Psoas muscle (tissue), 8 donors: ENCODE results near the gene TAF15. TPM values are rescaled to one million over a fixed set of nuclear protein-coding genes. Genes with fewer than 3 reads are reported as not detected.

Experiments
- ATAC-seq, 4 donors: fragments of 200-7000 bp; cut with Tn5 transposase; one replicate each; pipeline ENCODE4 v1.9.1; 2020; ENCODE audit warnings: moderate library complexity in 3 of 4, mild to moderate bottlenecking in 2 of 4
- DNase-seq, 2 donors: peaks; one replicate each; pipeline ENCODE4 v3.0.0-alpha.2; 2020
- H3K27ac ChIP-seq: fragments of 200-600 bp; one replicate; pipeline ENCODE4 v1.8.0; 2022
- H3K27me3 ChIP-seq, 3 donors: fragments of 200-600 bp in 1 of 3; one replicate each; pipeline versions ENCODE4 v1.6.1 to v1.8.0; 2013 to 2022; ENCODE audit warnings: low read length in 2 of 3, mild to moderate bottlenecking in 2 of 3, moderate library complexity in 1 of 3; ENCODE audit not compliant: insufficient read depth in 3 of 3
- H3K36me3 ChIP-seq, 2 donors: fragments of 200-600 bp in 1 of 2; one replicate each; pipeline versions ENCODE4 v1.6.1 to v1.8.0; 2013 to 2022; ENCODE audit warnings: low read depth in 1 of 2, mild to moderate bottlenecking in 1 of 2, moderate library complexity in 1 of 2; ENCODE audit not compliant: insufficient read depth in 1 of 2
- H3K4me1 ChIP-seq: fragments of 200-600 bp; one replicate; pipeline ENCODE4 v1.8.0; 2022
- H3K4me3 ChIP-seq: fragments of 200-600 bp; one replicate; pipeline ENCODE4 v1.8.0; 2022; ENCODE audit warnings: mild to moderate bottlenecking
- H3K9me3 ChIP-seq: fragments of 200-600 bp; one replicate; pipeline ENCODE4 v1.8.0; 2022
- WGBS, 3 donors: extraction: QIAGEN DNeasy Blood & Tissue Kit; methylation state at CpG; one replicate each; pipeline versions ENCODE4 v1.1.6 to v1.1.7; 2013; 5-methylcytosine and 5-hydroxymethylcytosine counted together
- intact Hi-C, 2 donors: fragments of 100-400 bp; cut with DNase I; formaldehyde crosslinking; loops; one replicate each; pipeline versions ENCODE4 v1.11.0 to v1.14.2; 2022
- polyA plus RNA-seq, 3 donors: library from polyadenylated mRNA; stranded (reverse); fragments of 200-250 nt; gene quantifications; one replicate each; pipeline ENCODE4 v1.2.3, GENCODE V29; 2013
- total RNA-seq, 4 donors: library from RNA; stranded (reverse); fragmentation: NEBNext Ultra II Directional in 2 of 4; extraction: Animal tissue kit (Norgen Biotek cat#: 25700) in 2 of 4; gene quantifications; one replicate each; pipeline versions ENCODE4 v1.2.1 to v1.2.4, GENCODE V29; 2021 to 2023
- TF ChIP-seq, protein P1 (sequence below): fragments of 200-600 bp; IDR thresholded peaks from one replicate; pipeline ENCODE4 v1.8.0; 2022; ENCODE audit warnings: antibody characterized with exemption
- donor health status: healthy with polysubstance abuse.
- donor health status: DM: no; HTN: no; CAD: no; lungs with moderate emphysema.
- donor health status: Bipolar disorder and iron deficiency.
- donor health status: healthy.
- donor health status: DM: yes; HTN: yes; CAD: no.
- donor health status: DM: no; HTN: no; CAD: no.
- donor health status: DM: no; HTN: no; CAD: no.
- donor health status: DM: yes; HTN: yes; CAD: no.

Gene TAF15
- total and polyA plus RNA-seq, 7 donors, result 51.9 to 141 (median 105) TPM

DNA sequence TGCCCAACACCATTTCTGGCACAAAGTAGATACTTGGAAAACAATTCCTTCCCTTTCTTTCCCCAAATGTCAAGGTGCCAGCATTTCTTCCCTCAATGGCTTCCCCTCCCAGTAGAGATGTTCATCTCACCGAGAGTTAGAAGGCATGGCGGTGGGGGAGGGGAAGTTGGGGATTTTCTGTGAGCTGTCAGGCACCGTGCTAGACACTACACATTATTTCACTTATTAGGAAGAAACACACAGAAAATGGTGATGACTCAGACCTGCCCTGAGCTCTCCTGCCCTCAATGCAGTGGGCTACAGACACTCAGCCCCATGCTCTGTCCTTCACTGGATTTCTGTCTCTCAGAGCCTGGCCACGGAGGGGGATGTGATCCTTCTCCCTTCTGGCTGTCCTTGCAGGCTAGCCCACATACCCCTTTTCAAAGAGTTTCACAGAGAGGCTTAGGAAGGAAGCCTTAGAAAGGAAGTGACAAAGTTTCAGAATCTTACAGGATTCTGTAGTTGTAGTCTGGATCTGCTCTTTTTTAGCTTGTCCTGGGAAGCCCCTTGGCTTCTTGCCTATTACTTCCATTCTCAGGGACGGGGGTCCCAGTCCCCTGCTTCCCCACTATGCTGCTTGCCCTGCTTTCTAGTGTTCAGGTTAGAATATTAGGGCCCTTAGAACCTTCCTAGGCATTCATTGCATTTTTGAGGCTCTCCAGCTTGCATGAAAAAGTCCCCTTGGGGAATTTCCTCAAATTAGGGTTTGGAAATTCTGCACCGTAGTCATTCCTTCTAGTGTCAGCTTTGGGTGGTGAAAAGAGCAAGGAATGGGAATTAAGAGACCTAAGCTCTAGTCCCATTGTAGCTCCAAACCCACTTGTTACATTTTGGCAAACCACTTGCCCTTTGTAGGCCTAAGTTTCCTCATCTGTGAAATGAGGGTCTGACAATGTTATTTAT lies 83.1 kb downstream of the TAF15 start:
- no peak for ATAC-seq
- 45 to 60% (median 52%) methylated on average over 6 of the region's 6 CpGs for WGBS, 3 donors

DNA sequence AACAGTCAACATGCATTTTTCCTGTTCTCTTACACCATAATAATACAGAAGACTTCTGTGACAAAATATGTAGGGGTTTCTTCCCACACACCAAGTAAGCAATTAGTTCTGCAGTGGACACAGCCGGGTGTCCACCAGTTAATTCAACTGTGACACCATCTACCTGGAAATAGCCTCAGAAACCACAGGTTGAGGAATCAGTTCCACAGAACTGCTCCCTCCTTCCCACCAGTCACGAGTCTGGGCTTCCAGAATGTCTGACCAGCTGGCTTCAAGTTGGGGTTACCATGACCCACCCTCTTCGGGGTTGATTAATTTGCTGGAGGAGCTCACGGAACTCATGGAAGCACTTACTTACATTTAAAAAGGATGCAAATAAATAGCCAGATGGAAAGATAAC lies 84.5 kb downstream of the TAF15 start:
- TF ChIP-seq, protein P1, sequence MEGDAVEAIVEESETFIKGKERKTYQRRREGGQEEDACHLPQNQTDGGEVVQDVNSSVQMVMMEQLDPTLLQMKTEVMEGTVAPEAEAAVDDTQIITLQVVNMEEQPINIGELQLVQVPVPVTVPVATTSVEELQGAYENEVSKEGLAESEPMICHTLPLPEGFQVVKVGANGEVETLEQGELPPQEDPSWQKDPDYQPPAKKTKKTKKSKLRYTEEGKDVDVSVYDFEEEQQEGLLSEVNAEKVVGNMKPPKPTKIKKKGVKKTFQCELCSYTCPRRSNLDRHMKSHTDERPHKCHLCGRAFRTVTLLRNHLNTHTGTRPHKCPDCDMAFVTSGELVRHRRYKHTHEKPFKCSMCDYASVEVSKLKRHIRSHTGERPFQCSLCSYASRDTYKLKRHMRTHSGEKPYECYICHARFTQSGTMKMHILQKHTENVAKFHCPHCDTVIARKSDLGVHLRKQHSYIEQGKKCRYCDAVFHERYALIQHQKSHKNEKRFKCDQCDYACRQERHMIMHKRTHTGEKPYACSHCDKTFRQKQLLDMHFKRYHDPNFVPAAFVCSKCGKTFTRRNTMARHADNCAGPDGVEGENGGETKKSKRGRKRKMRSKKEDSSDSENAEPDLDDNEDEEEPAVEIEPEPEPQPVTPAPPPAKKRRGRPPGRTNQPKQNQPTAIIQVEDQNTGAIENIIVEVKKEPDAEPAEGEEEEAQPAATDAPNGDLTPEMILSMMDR, result no peak
- DNase-seq (no peak), ATAC-seq (no peak)
- intact Hi-C loops, result no loop called here
- no peaks in the 10 kb centered on the region for H3K27me3 ChIP-seq
- no peak overlapping the region for H3K27ac ChIP-seq
- 58 to 70% (median 65%) methylated on average over 4 of the region's 4 CpGs for WGBS, 3 donors
- H3K4me1 ChIP-seq, result no peaks in the 10 kb centered on the region
- no peaks in the 10 kb centered on the region for H3K36me3 ChIP-seq
- H3K4me3 ChIP-seq, result no peak overlapping the region
- no peaks in the 10 kb centered on the region for H3K9me3 ChIP-seq

More for the DNA sequence above, 83.1 kb downstream of the TAF15 start:
- Histone ChIP-seq H3K27me3 (no peaks in the 10 kb centered on the region), H3K9me3 (no peaks in the 10 kb centered on the region), H3K4me1 (no peaks in the 10 kb centered on the region), H3K36me3 (no peaks in the 10 kb centered on the region), H3K4me3 (no peak overlapping the region), H3K27ac (no peak overlapping the region)
- TF ChIP-seq, protein P1, result no peak
- intact Hi-C loops, result no loop called here
- no peak for DNase-seq

DNA sequence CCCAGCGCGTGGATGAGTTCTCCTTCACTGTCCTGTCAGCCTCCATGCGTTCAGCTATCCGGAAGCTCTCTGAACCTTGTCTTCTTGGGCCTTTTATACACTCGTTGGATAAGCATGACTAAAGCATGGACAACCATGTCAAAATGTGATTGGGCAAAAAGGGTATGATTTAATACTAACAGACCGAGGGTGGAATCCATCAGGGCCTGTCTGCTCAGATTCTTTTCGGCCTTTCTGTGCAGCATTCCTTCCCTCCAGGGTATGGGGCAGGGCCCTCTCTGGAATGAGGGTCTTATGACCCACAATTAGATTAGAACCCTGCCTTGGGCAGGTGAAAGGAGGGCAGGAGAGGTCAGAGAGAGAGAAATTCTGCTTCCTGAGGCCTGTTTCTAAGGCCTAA lies 84.9 kb downstream of the TAF15 start:
- no peak overlapping the region for H3K27ac ChIP-seq
- TF ChIP-seq, protein P1, result no peak
- H3K9me3 ChIP-seq, result no peaks in the 10 kb centered on the region
- H3K36me3 ChIP-seq, result no peaks in the 10 kb centered on the region
- no peak overlapping the region for H3K4me3 ChIP-seq
- DNase-seq (no peak), ATAC-seq (no peak)
- 60 to 68% (median 66%) methylated on average over 7 of the region's 7 CpGs for WGBS, 3 donors
- intact Hi-C loops, result no loop called here
- H3K4me1 ChIP-seq, result no peaks in the 10 kb centered on the region
- H3K27me3 ChIP-seq, result no peaks in the 10 kb centered on the region

DNA sequence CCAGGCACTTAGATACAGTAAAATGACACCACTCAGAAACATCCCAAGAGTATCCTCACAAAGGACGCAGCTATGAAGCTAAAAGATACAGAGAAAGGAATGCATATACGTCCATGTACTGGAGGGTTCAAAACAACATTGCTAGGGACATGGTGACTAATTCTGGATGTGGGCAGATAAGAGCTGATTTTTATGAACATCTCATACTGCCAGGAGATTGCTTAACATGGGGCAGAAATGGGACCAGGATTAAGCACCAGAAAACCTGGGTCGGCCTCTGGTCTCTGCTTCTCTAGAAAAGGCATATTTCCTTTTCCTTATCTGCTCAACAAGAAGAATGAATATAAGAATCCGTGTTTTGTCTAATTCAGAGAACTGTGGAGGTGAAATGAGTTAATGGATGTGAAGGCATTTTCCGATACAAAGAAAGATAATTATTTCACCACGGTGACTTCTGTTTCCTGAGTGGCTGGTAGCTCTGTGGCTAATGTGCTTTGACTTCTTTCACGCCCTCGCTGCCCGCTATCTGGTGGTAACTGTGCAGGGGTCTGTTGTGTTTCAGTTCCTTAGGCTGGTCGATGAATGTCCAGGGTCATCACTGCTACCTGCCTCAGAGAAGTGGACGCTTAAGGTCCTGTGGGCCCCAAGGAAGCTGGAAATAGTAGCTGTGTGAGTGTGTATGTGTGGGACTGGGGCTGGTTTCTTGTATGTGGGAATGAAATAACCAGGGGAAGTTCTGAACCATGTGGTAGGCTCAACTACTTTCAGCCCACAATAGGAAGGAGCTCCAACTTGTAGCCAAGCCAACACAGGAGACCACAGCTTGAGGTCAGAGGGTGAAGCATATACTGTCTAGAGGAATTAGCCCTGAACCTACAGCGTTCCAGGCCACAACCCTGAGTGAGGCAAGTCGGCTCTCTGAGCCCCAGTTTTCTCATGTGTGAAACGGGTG lies 86.6 kb downstream of the TAF15 start:
- intact Hi-C loops, result no loop called here
- peaks cover 0 to 2% (median 0%) of the 10 kb centered on the region in 3 donors for H3K27me3 ChIP-seq
- WGBS, 3 donors, result 75 to 82% (median 79%) methylated on average over 14 of the region's 14 CpGs
- no peaks in the 10 kb centered on the region for H3K9me3 ChIP-seq
- ATAC-seq (no peak), DNase-seq (no peak)
- no peaks in the 10 kb centered on the region for H3K4me1 ChIP-seq
- H3K4me3 ChIP-seq, result no peak overlapping the region
- no peak overlapping the region for H3K27ac ChIP-seq
- no peaks in the 10 kb centered on the region for H3K36me3 ChIP-seq
- TF ChIP-seq, protein P1, result no peak

Other genes starting within 250 kb of the TAF15 start
- gene SLFN14, start 248.7 kb upstream of the TAF15 start, total RNA-seq, result under 1 TPM in 1 of 4 donors, not detected in 3; 0.12 TPM
- gene SLFN14, start 248.7 kb upstream of the TAF15 start, polyA plus RNA-seq, result under 1 TPM in 1 of 3 donors, not detected in 2; 0.01 TPM
- 10 to 100 TPM in 1 of 4 donors, 1 to 10 TPM in 3; 4.1 to 11.7 (median 6.6) TPM for gene PEX12, start 230.9 kb upstream of the TAF15 start, total RNA-seq
- 10 to 100 TPM in 1 of 3 donors, 1 to 10 TPM in 2; 3.1 to 11.5 (median 3.6) TPM for gene PEX12, start 230.9 kb upstream of the TAF15 start, polyA plus RNA-seq
- gene AP2B1, start 222.2 kb upstream of the TAF15 start, total RNA-seq, result 10 to 100 TPM; 63.2 to 92.4 (median 84.7) TPM
- gene AP2B1, start 222.2 kb upstream of the TAF15 start, polyA plus RNA-seq, result 10 to 100 TPM; 20.0 to 44.7 (median 37.5) TPM
- 10 to 100 TPM in 1 of 4 donors, 1 to 10 TPM in 3; 5.3 to 10.1 (median 6.9) TPM for gene RASL10B, start 77.8 kb upstream of the TAF15 start, total RNA-seq
- 10 to 100 TPM in 1 of 3 donors, 1 to 10 TPM in 2; 3.4 to 10.7 (median 6.6) TPM for gene RASL10B, start 77.8 kb upstream of the TAF15 start, polyA plus RNA-seq
- gene GAS2L2, start 56.2 kb upstream of the TAF15 start, total RNA-seq, result under 1 TPM in 3 of 4 donors, not detected in 1; 0.09 to 0.27 (median 0.10) TPM
- under 1 TPM; 0.04 to 0.19 (median 0.15) TPM for gene GAS2L2, start 56.2 kb upstream of the TAF15 start, polyA plus RNA-seq
- gene C17orf50, start 48.6 kb upstream of the TAF15 start, total RNA-seq, result not detected
- under 1 TPM in 1 of 3 donors, not detected in 2; 0.08 TPM for gene C17orf50, start 48.6 kb upstream of the TAF15 start, polyA plus RNA-seq
- 1 to 10 TPM in 1 of 4 donors, under 1 TPM in 3; 0.61 to 5.5 (median 0.70) TPM for gene MMP28, start 13.8 kb upstream of the TAF15 start, total RNA-seq
- 1 to 10 TPM; 1.7 to 3.7 (median 2.1) TPM for gene MMP28, start 13.8 kb upstream of the TAF15 start, polyA plus RNA-seq
- gene HEATR9, start 59.4 kb downstream of the TAF15 start, total RNA-seq, result not detected
- gene HEATR9, start 59.4 kb downstream of the TAF15 start, polyA plus RNA-seq, result not detected
- gene CCL5, start 70.9 kb downstream of the TAF15 start, total RNA-seq, result 1 to 10 TPM in 3 of 4 donors, under 1 TPM in 1; 0.77 to 2.6 (median 1.6) TPM
- gene CCL5, start 70.9 kb downstream of the TAF15 start, polyA plus RNA-seq, result under 1 TPM; 0.38 to 0.42 (median 0.39) TPM
- not detected for gene RDM1, start 121.3 kb downstream of the TAF15 start, total RNA-seq
- gene RDM1, start 121.3 kb downstream of the TAF15 start, polyA plus RNA-seq, result not detected
- gene LYZL6, start 134.2 kb downstream of the TAF15 start, total RNA-seq, result not detected
- not detected for gene LYZL6, start 134.2 kb downstream of the TAF15 start, polyA plus RNA-seq
- not detected for gene CCL16, start 172.0 kb downstream of the TAF15 start, total RNA-seq
- gene CCL16, start 172.0 kb downstream of the TAF15 start, polyA plus RNA-seq, result under 1 TPM in 1 of 3 donors, not detected in 2; 0.04 TPM
- 10 to 100 TPM in 2 of 4 donors, 1 to 10 TPM in 2; 4.2 to 13.1 (median 9.6) TPM for gene CCL14, start 177.2 kb downstream of the TAF15 start, total RNA-seq
- gene CCL14, start 177.2 kb downstream of the TAF15 start, polyA plus RNA-seq, result 10 to 100 TPM; 10.8 to 42.2 (median 19.9) TPM
- gene CCL15, start 192.1 kb downstream of the TAF15 start, total RNA-seq, result not detected
- gene CCL15, start 192.1 kb downstream of the TAF15 start, polyA plus RNA-seq, result not detected
- gene CCL23, start 208.5 kb downstream of the TAF15 start, total RNA-seq, result not detected
- under 1 TPM; 0.18 to 0.47 (median 0.38) TPM for gene CCL23, start 208.5 kb downstream of the TAF15 start, polyA plus RNA-seq